CD4-positive, alpha-beta T cell treated with Interleukin-21 for 1 hour (primary cell): ENCODE measurements around the gene PRPH2.

Experiments used
- DNase-seq: peaks from one replicate; pipeline ENCODE4 v3.0.0-alpha.2; 2020

Gene PRPH2

GRCh38 chr6:42722497-42722896, at the start of gene PRPH2:
Gene PRPH2 (minus strand): TSS chr6:42722597. CDS start chr6:42722334, 263 bp downstream.
- DNase-seq, result no peak

- peak; percentile 76 for DNase-seq
Observed at GRCh38 chr6:42771741-42772100, 49.3 kb upstream of the PRPH2 start.

GRCh38 chr6:42769836-42770235, 47.4 kb upstream of the PRPH2 start:
- DNase-seq, result no peak

DNA sequence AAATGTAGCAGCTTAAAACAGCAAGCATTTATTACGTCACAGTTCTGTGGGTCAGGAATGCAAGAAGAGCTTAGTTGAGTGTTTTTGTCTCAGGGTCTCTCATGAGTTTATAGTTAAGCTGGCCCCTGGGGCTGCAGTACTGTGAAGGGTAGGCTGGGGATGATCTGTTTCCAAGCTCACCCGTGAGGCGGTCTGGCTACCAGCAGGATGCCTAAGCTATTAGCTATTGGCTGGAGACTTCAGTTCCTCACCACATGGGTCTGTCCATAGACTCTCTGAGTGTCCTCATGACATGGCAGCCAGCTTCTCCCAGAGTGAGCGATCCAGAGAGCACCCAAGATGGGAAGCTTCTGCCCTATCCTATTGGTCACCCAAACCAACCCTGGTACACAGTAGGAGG, 46.7 kb upstream of the PRPH2 start:
- no peak for DNase-seq

DNA sequence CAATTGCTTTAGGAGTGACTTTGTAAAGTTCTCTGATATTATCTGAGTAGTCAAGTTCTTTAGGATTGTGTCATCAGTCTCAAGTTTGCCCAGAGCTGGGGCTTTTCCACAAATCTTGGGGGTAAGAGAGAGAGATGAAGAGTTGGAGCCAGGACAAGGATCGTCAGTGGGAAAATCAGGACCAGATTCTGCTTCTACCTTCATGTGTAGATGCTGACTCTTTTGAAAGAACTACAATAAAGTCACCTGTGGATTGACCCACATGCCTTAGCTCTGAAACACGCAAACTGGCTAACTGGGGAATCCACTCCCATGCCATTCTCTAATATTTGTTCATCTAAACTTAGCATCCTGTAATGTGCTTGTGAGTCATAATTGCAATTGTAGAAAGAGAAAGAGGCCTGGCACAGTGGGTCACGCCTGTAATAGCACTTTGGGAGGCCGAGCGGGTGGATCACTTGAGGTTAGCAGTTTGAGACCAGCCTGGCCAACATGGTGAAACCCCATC, 43.8 kb upstream of the PRPH2 start:
- no peak for DNase-seq

- DNase-seq, result no peak
Observed at GRCh38 chr6:42764911-42765648, 42.7 kb upstream of the PRPH2 start.

DNA sequence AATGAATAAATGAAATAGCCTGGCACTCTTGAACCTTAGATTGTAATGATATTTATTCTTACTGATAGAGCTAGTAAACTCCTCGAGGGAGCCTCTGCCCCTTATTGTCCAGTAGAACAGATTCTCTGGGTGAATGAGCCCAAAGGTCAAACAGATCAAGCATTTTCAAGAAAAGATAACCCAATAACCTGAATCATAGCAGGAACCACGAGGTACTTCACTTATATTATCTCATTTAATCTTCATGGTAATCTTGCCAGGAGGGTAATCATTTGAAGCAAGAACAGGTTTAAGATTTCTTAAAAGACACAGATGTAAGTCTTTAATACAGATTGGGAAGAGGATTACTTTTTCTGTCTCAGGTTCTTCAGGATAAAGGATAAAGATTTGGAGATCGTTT, 40.6 kb upstream of the PRPH2 start:
- DNase-seq, result no peak

DNA sequence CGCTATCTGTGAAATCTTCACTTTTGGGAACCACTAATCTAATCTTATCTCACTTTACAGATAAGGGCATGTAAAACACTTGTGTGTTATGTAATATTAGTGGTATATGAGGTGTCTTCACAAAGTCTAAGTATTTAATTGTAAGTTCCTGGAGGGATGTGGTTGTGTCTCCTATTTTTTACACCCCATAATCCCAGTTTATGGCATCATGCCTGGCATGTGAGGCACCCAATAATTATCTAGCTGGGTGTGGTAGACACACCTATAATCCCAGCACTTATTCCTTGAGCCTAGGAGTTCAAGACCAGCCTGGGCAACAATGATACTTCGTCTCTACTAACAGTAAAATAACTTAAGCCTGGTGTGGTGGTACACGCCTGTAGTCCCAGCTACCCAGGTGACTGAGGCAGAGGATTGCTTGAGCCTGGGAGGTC, 40.0 kb upstream of the PRPH2 start:
- no peak for DNase-seq

DNA sequence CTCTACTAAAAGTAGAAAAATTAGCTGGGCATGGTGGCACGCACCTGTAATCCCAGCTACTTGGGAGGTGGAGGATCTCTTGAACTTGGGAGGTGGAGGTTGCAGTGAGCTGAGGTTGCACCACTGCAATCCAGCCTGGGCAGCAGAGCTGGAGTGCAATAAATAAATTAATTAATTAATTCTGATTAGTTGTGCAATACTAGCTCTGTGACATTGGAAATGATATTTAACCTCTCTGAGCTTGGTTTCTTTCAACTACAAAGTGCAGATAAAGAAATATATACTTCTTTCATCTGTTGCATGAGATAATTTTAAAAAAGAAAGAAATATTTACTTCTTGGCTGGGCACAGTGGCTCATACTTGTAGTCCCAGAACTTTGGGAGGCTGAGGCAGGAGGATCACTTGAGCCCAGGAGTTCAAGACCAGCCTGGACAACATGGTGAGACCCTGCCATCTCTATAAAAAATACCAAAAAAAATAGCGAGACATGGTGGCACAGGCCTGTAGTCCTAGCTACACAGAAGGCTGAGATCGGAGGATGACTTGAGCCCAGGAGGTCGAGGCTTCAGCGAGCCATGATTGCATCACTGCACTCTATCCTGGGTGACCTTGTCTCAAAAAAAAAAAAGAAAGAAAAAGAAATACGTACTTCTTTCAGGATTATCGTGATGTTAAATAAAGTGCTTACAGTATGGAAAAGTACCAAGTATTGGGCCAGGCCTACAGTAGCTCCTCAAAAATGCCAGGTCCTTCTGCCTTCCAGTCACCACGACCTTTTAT, 39.1 kb upstream of the PRPH2 start:
- no peak for DNase-seq

- no peak for DNase-seq
Observed at GRCh38 chr6:42758756-42759430, 36.5 kb upstream of the PRPH2 start.

- no peak for DNase-seq
Observed at GRCh38 chr6:42756722-42757121, 34.3 kb upstream of the PRPH2 start.

- DNase-seq, result no peak
Observed at GRCh38 chr6:42754759-42755158, 32.4 kb upstream of the PRPH2 start.

DNA sequence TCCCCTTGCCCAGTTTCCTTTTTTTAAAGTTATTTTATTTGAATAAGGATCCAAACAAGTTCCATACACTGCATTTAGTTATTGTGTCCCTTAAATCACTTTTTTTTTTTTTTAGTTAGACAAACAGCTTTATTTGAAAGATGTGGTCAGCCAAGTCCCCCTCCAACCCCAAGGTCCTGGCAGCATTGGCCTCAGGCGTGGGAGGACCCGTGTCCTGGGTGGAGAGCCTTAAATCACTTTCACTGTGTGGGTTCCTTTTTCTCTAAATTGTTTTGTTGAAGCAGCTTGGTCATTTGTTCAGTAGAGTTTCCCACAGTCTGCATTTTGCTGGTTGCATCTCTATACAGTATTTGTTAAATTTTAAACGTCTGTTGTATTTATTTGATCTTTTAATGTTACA, 28.7 kb upstream of the PRPH2 start:
- DNase-seq, result no peak

DNA sequence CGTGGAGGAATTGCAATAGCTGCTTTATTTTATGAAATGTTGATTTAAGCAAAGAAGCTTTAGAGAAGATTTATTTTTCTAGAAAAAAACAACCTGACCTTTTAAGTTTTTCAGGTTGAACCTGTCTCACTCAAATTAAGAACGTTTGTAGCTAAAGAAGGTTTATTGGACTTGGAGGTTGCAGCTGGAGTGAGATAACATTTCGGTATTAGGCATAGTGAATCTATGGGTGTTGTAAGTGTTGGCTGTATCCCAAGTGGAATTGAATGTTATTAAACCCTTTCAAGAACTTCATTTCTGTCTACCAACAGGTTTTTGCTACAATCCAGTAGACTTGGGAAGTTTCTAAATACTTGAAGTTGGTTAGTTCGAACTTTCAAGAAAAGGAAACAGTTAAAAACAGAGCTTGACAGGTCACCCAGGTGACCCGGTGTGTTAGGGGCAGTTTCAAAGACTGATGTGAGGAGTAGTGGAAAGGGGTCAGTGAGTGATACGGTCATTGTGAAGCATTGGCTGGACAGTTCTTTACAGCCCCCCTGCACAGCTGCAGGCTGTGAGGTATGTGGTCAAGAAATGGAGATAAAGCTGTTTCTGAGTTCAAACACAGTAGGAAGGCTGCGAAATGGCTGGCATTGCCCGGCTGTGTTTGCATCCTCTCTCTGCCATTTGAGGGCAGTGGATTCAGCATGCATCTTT, 26.0 kb upstream of the PRPH2 start:
- no peak for DNase-seq

DNA sequence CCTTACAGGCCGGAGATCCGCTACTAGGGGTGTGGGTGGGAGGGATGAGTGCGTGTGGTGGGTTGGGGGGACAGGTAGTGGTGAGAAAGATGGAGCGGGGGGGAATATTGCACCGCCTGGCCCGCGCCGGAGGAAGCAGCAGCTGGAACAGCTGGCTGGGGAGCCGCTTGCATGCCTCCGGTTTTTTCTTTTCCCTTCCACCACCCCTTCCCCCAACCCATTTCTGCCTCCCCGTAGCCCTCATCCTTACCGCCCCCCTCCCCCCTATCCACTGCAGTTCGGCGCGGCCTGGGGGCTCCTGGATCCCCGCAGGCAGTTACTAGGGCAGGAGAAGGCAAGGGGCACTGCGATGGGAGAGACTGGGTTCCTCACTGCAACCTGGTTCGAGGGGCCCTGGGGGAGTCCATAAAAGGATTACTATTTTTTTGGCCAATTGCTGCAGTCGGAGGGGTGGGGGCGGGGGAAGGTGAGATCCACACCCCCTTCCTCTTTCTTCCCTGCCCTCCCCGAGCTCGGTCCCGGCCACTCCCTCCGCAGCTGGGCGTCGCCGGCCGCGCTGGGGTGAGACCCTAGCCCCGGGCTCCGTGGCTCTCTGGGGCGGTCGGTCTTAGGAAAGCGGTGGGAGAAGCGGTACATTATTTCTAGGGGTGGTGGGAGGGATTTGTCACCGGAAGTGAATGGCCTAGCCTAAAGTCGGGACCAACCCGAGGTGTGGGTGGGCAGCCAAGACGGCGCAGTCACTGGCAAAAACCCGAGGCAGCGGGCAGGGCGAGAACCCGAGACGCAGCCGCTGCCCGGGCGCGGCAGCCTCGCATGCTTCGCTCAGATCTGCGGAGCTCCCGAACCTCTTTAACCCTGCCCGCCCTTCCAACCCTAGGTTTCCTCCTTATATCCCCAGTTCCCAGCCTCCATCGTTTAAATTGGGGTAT, 24.3 kb upstream of the PRPH2 start:
- DNase-seq, result peak; percentile 89

GRCh38 chr6:42745640-42746462, 23.5 kb upstream of the PRPH2 start, which contains the start of gene TBCC:
Gene TBCC (minus strand): TSS chr6:42746103. CDS start chr6:42746073, 30 bp downstream.
- peak; percentile 98 for DNase-seq

GRCh38 chr6:42745083-42745639, 22.8 kb upstream of the PRPH2 start:
- DNase-seq, result peak; percentile 48

- DNase-seq, result no peak
Observed at GRCh38 chr6:42744351-42744893, 22.0 kb upstream of the PRPH2 start.

- DNase-seq, result no peak
Observed at GRCh38 chr6:42742116-42742894, 19.9 kb upstream of the PRPH2 start.
